ENCODE data around the gene F11R.
"Not testable (repeated sequence)": the region's sequence is repeated elsewhere in the genome, so short reads cannot be mapped to it uniquely, and the experiment has no call there.

The F11R gene

DNA sequence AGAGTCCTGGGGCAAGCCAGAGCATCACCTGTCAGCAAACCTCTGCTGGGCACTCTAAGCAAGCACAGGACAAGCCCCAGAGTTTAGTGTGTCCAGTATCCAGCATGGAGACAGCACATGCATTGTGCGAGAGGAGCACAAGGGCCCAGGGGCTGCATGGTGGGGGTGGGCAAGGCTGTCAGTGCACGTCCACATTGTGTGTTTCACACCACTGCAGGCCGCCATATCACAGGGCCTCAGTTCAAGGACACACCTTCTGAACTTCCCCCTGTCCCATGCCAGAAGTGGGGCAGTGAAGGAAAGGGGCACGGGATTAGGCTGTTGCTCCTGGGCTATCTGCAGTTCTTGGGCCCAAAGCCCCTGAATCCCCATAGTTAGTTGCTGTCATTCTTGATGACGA lies 18.6 kb upstream of the F11R start:
- no peak for DNase-seq

DNA sequence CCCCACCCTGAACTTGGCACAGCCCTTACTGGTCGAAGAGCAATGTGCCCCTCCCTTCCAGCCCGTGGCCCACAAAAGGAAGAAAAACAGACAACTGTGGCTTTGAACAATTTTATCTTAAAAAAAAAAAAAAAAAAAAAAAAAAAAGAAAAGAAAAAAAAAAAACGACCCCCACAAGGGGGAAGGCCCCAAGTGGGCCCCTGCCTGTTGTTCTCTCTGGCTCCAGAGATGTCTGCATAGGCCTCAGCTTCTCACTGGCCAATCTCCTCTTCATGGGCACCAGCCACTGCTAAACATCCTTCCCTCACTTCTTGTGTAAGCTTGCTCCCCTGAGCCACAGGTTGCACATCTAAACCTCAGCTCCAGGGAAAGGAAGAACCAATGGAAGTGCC lies 18.2 kb upstream of the F11R start:
- DNase-seq = no peak

DNA sequence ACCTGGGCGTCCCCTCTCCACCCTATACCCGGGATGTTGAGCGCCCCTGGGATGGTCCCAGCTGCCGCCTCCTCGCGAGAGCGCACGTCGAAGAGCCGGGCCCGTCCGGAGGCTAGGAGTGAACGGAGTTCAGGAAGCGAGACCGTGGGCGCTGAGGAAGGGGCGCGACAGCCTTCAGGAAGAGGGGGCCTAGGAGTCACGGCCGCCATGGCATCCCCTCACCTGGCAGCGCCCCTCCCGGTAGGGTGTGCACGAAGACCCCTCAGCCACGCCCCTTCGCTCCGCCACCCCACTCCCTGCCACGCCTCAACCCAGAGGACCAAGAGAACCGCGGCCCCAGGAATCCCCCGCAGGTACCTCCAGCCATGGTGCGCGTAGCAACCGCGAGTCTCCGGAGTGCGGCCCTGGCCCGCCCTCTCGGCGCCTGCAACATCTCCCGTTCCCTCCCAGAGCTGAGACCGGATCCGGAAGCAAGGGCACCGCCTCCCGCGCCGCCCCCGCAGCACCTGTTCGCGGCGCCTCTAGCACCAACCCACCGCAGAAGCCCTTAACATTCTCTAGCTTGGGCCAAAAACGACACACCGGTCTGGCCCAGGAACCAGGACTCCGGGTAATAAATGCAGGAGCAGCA lies 17.7 kb upstream of the F11R start, which contains the start of gene TSTD1:
TSTD1 (minus strand) TSS at position 442 of the 631 bp plus-strand sequence; CDS start at position 367, 75 bp downstream.
- DNase-seq = peak; percentile 39

DNA sequence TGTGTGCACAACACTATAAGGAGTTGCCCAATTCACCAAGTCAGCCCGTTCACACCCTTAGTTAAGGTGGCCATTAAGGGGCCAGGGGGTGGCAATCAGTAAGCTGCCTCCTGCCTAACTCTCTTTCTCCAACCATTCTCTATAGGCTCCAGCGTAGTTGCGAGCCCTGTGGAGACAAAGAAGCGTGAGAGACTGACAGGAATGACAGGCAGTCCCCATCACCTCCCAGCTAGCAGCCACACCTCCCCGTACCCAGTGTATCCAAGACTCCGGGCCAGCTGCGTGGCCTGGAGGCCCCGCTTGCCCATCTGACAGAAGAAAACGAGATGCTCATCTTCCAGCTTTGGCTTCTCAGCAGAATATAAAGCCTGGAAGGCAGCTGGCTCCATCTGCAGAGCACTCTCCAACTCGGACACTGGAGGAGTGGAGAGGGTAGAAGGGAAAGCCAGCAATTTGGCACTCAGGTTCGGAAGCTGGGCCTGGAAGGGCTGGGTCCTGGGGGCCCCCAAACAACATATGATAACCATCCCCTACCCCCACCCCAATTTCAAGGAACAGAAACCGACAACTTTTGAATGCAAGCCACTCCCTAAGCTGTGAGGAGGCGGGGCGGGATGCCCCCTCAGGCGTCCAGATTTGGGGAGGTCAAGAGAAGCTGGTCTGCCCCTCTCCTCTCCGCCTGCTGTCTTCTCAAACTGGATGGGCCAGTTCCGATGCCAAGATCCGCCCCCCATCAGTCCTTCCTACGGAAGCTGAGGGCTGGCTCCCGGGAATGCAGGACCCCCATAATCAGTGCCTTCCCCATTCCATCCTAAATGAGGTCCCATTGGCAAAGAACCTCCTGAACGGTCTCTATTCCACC lies 16.9 kb upstream of the F11R start:
- DNase-seq = no peak

DNA sequence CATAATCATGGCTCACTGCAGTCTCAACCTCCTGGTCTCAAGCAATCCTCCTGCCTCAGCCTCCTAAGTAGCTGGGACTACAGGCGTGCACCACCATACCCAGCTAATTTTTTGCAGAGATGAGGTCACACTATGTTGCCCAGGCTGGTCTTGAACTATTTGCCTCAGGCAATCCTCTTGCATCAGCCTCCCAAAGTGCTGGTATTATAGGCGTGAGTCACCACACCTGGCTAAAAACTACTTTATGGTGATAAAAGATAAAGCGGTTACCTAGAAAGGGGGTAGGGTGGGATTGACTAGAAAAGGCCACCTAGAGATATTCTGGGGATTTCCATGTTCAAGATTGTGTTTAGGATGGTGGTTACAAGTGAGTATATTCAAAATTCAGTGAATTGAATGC lies 12.8 kb upstream of the F11R start:
- DNase-seq = no peak

DNA sequence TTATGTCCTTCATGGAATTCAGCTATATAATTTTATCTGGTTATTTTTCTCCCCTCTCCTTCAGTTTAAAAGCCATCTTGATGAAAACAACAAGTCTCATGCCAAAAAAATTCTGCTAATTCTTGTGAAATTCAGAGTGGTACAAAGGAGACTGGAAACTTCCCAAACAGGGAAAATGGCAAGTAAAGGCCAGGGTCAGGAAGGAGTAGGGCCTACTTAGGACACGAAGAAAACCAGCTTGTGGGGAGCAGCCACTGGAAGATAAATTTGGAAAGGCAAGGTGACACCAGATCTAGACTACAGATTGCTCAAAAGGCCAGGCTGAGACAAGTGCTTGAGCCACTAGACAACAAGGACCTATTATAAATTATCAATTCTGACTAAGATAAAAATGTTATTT lies 11.5 kb upstream of the F11R start:
- DNase-seq = no peak

DNA sequence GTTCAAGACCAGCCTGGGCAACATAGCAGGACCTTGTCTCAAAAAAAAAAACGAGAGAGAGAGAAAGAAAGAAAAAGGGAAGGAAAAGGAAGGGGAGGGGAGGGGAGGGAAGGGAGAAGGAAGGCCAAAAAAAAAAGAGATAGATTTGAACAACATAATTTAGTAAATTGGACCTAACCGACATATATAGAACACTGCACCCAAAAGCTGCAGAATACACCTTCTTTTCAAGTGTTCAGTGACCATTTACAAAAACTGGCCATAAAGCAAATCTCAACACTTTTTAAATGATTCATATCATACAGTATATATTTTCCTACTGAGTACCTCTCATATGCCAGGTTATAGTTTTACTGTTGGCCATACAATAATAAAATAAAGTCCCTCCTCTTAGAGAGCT lies 10.9 kb upstream of the F11R start:
- no peak for DNase-seq

GRCh38 chr1:161029466-161029865 lies 8.5 kb upstream of the F11R start:
- DNase-seq = not testable (repeated sequence)

DNA sequence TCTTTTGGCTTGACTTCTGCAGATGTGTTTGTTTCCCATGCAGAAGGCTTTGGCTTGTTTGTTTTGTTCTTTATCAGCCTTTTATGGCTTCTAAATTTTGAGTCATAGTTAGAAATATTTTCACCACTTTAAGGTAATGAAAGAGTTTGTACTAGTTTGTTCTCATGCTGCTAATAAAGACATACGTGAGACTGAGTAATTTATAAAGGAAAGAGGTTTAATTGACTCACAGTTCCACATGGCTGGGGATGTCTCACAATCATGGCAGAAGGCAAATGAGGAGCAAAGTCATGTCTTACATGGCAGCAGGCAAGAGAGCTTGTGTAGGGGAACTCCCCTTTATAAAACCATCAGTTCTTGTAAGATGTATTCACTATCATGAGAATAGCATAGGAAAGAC lies 6.0 kb upstream of the F11R start:
- not testable (repeated sequence) for DNase-seq

DNA sequence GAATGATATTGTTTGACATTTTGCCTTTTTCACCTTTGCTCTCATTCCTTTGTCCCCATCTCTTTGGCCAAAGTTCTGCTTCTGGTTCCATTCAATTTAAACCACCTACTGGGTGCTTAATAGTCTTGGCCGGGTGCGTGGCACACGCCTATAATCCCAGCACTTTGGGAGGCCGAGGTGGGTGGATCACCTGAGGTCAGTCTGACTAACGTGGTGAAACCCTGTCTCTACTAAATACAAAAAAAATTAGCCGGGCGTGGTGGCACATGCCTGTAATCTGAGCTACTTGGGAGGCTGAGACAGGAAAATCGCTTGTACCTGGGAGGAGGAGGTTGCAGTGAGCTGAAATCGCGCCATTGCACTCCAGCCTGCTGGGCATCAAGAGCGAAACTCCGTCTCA lies 1.5 kb upstream of the F11R start:
- DNase-seq = not testable (repeated sequence)

DNA sequence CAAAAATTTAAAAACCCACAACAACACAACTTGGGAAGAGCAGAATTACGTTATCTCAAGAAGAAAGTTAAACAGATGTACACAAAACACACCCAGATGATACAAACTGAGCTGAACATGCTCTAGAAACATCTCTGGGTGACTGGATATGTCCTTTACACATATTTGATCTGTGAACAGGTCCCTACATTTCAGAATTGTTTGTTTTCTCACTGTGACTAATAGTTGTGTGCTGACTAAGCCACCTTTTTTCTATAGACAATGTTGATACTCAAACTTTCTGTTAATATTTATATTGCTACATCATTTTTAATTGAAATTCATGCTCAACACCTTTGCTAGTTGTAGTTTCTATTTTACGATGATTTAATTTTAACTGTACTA lies 1.0 kb upstream of the F11R start:
- DNase-seq = no peak

- DNase-seq = peak; percentile 67
Observed at GRCh38 chr1:161021165-161021969, 415 bp upstream of the F11R start.

DNA sequence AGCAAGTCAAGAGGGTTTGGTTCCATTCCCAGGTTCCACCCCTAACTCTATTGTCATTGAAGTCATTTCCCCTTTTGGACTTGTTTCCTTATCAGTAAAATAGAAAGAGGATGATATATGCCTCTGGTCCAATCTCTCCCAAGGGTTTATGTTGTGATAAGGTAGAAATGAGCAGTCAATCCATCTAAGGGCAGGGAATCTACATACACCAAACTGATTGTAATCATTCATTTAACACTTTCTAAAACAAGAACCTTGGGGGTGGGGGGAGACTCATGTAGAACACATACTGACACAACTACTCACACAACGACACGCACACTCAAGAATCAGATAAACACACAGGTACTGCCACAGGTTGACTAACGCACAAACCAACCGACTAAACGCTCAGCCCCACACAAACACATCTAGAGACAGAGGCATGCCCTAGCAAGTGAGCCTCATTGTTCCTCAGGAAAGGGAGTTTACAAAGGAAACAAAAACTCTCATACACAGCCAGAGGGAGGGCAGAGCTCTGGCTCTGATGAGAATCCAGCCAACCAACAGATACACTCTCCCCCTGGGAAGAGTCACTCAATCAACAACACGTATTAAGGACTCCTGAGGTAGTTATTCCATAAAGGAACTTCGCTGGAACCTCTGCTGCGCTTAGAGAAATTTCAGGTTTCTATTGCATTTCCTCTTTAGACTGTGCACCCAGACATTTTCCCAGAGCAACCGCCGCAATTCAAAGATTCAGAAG lies 1.0 kb downstream of the F11R start:
- DNase-seq = no peak

DNA sequence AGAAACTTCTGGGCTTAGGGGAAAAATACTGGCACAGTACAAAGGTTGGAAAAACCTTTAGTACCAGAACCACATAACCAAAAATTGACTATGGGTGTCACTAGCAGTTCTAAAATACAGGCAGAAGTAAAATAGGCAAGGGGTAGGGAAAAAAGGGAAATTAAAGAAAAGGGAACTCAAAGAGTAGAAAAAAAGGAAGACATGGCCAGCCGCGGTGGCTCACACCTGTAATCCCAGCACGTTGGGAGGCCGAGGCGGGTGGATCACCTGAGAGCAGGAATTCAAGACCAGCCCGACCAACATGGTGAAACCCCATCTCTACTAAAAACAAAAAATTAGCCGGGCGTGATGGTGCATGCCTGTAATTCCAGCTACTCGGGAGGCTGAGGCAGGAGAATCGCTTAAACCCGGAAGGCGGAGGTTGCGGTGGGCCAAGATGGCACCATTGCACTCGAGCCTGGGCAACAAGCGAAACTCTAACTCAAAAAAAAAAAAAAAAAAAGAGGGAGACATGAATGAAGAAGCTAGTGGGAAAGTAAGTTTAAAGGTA lies 1.8 kb downstream of the F11R start:
- DNase-seq = not testable (repeated sequence)

DNA sequence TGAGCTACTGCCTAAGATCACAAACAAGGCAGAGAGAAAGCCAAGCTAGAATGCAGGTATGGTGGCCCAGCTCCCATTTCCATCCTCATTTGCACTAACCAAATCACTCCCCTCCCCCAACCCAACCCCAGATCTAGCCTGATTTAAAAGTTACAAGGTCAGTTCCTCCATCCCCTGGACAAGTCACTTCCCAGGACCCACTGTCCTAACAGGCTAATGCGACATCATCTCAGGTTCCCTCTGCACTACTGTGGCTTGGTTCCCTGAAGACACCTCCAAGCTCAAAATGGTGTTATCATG lies 2.4 kb downstream of the F11R start:
- DNase-seq = no peak

- no peak for DNase-seq
Observed at GRCh38 chr1:161017756-161018630, 3.0 kb downstream of the F11R start.

- not testable (repeated sequence) for DNase-seq
Observed at GRCh38 chr1:161017181-161017580, 3.8 kb downstream of the F11R start.

GRCh38 chr1:161016683-161017082 lies 4.3 kb downstream of the F11R start:
- not testable (repeated sequence) for DNase-seq

GRCh38 chr1:161013488-161014230 lies 7.3 kb downstream of the F11R start:
- DNase-seq = no peak

GRCh38 chr1:161013131-161013487 lies 7.8 kb downstream of the F11R start:
- DNase-seq = no peak

- DNase-seq = no peak
Observed at GRCh38 chr1:161012420-161012819, 8.5 kb downstream of the F11R start.
